ENCODE results near the gene TMEM132A.

The TMEM132A gene

GRCh38 chr11:60879971-60880588 is 44.2 kb upstream of the TMEM132A start:
- no peak overlapping the region for H3K27ac ChIP-seq
- ChIA-PET CTCF (no interaction called here), POLR2A (ENCODE audit: low non-redundant PET) (no interaction called here)
- DNase-seq (ENCODE audit: low spot score): no peak
- TF ChIP-seq CTCF (conservative IDR thresholded peaks at IDR 0.05; ENCODE audit: low read depth): no peak

GRCh38 chr11:60880643-60881282 is 43.5 kb upstream of the TMEM132A start:
- no peak overlapping the region for H3K27ac ChIP-seq
- ChIA-PET POLR2A (ENCODE audit: low non-redundant PET) (no interaction called here), CTCF (no interaction called here)
- DNase-seq (ENCODE audit: low spot score): no peak
- TF ChIP-seq CTCF (conservative IDR thresholded peaks at IDR 0.05; ENCODE audit: low read depth): no peak

- TF ChIP-seq CTCF (conservative IDR thresholded peaks at IDR 0.05; ENCODE audit: low read depth): no peak; the same call in 1 of the 2 replicates
- ChIA-PET POLR2A (ENCODE audit: low non-redundant PET) (no interaction called here), CTCF (interaction anchor here (0.5 to 1.6 kb wide), 8 partner anchors 12 to 379 kb away, joined by 3 to 15 read pairs (median 4); no protein-coding TSS in a partner anchor)
- no peak overlapping the region for H3K27ac ChIP-seq
- DNase-seq (ENCODE audit: low spot score): no peak
Measured at GRCh38 chr11:60887556-60887955, 36.7 kb upstream of the TMEM132A start.

GRCh38 chr11:60889869-60890311 is 34.4 kb upstream of the TMEM132A start:
- DNase-seq (ENCODE audit: low spot score): no peak
- ChIA-PET CTCF (interaction anchor here (1.1 kb wide), 1 partner anchor 9 kb away, joined by 5 read pairs; no protein-coding TSS in a partner anchor), POLR2A (ENCODE audit: low non-redundant PET) (no interaction called here)
- TF ChIP-seq CTCF (conservative IDR thresholded peaks at IDR 0.05; ENCODE audit: low read depth): no peak
- peak overlapping the region; percentile 19; the same call in 1 of the 2 replicates for H3K27ac ChIP-seq

- ChIA-PET CTCF (no interaction called here), POLR2A (ENCODE audit: low non-redundant PET) (no interaction called here)
- TF ChIP-seq CTCF (conservative IDR thresholded peaks at IDR 0.05; ENCODE audit: low read depth): no peak
- no peak for DNase-seq (ENCODE audit: low spot score)
- no peak overlapping the region for H3K27ac ChIP-seq
Measured at GRCh38 chr11:60890696-60891095, 33.6 kb upstream of the TMEM132A start.

GRCh38 chr11:60891103-60891741 is 33.0 kb upstream of the TMEM132A start:
- CTCF ChIA-PET: no interaction called here
- DNase-seq (ENCODE audit: low spot score): no peak
- H3K27ac ChIP-seq: no peak overlapping the region
- POLR2A ChIA-PET (ENCODE audit: low non-redundant PET): no interaction called here
- no peak for TF ChIP-seq CTCF (conservative IDR thresholded peaks at IDR 0.05; ENCODE audit: low read depth)
